IPS-20b (cell line): ENCODE measurements around the gene F7.
"Not testable (repeated sequence)": the region's sequence is repeated elsewhere in the genome, so short reads cannot be mapped to it uniquely, and the experiment has no call there.

Experiments used
- H3K27ac ChIP-seq: one replicate; pipeline ENCODE4 v1.5.1; 2013; ENCODE audit warnings: low read length
- H3K27me3 ChIP-seq: 2 replicates; pipeline ENCODE4 v1.6.1; 2013; ENCODE audit warnings: mild to moderate bottlenecking, low read length, inconsistent platforms; ENCODE audit not compliant: insufficient read depth
- H3K36me3 ChIP-seq: 2 replicates; pipeline ENCODE4 v1.6.1; 2013; ENCODE audit warnings: low read depth, mild to moderate bottlenecking, inconsistent platforms, low read length, moderate library complexity; ENCODE audit not compliant: insufficient read depth
- H3K4me1 ChIP-seq: 2 replicates; pipeline ENCODE4 v1.6.1; 2013; ENCODE audit warnings: mild to moderate bottlenecking, control low read depth, inconsistent platforms, low read length, moderate library complexity; ENCODE audit not compliant: insufficient read depth
- H3K4me3 ChIP-seq: 2 replicates; pipeline ENCODE4 v1.5.1; 2013; ENCODE audit warnings: mild to moderate bottlenecking, low read length, inconsistent platforms
- H3K9ac ChIP-seq: 2 replicates; pipeline ENCODE4 v1.6.1; 2013; ENCODE audit warnings: low read depth, mild to moderate bottlenecking, inconsistent platforms, low read length, moderate library complexity
- H3K9me3 ChIP-seq: 2 replicates; pipeline ENCODE4 v1.6.1; 2013; ENCODE audit warnings: mild to moderate bottlenecking, low read depth, low read length, inconsistent platforms; ENCODE audit not compliant: insufficient read depth

The F7 gene

DNA sequence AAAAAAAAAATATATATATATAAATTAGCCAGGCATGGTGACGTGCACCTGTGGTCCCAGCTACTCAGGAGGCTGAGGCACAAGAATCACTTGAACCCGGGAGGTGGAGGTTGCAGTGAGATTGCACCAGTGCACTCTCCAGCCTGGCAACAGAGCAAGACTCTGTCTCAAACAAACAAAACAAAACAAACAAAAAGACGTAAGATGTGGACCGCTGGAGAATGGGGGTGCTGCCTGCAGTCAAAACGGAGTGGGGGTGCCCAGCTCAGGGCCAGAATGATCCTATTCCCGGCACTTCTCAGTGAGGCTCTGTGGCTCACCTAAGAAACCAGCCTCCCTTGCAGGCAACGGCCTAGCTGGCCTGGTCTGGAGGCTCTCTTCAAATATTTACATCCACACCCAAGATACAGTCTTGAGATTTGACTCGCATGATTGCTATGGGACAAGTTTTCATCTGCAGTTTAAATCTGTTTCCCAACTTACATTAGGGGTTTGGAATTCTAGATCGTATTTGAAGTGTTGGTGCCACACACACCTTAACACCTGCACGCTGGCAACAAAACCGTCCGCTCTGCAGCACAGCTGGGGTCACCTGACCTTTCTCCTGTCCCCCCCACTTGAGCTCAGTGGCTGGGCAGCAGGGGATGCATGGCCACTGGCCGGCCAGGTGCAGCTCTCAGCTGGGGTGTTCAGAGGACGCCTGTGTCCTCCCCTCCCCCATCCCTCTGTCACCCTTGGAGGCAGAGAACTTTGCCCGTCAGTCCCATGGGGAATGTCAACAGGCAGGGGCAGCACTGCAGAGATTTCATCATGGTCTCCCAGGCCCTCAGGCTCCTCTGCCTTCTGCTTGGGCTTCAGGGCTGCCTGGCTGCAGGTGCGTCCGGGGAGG, at the start of gene F7:
F7 (plus strand) TSS at position 760 of the 889 bp plus-strand sequence; CDS start at position 811, 51 bp downstream.
- no peak within 1 kb of the TSS for H3K27ac ChIP-seq
- H3K9ac ChIP-seq, result no peak within 1 kb of the TSS

DNA sequence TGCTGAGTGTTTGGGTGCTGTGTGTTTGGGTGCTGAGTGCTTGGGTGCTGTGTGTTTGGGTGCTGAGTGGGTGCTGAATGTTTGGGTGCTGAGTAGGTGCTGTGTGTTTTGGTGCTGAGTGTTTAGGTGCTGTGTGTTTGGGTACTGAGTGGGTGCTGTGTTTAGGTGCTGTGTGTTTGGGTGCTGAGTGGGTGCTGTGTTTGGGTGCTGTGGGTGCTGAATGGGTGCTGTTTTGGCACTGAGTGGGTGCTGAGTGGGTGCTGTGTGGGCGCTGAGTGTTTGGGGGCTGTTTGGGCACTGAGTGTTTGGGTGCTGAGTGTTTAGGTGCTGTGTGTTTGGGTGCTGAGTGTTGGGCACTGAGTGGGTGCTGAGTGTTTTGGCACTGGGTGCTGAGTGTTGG, 48.5 kb upstream of the F7 start:
- peaks cover 4% of the 10 kb centered on the region; the same call in 1 of the 2 replicates for H3K9me3 ChIP-seq
- no peaks in the 10 kb centered on the region for H3K27me3 ChIP-seq
- H3K36me3 ChIP-seq, result no peaks in the 10 kb centered on the region
- no peaks in the 10 kb centered on the region for H3K4me1 ChIP-seq
- no peak overlapping the region for H3K4me3 ChIP-seq
- H3K9ac ChIP-seq, result no peak overlapping the region
- H3K27ac ChIP-seq, result no peak overlapping the region

More for the DNA sequence above, at the start of gene F7:
- no peaks in the 10 kb centered on the region for H3K9me3 ChIP-seq
- H3K27me3 ChIP-seq, result peaks cover 17% of the 10 kb centered on the region
- peaks cover 4% of the 10 kb centered on the region; the same call in 1 of the 2 replicates for H3K4me1 ChIP-seq
- no peak within 1 kb of the TSS for H3K4me3 ChIP-seq
- no peaks in the 10 kb centered on the region for H3K36me3 ChIP-seq

DNA sequence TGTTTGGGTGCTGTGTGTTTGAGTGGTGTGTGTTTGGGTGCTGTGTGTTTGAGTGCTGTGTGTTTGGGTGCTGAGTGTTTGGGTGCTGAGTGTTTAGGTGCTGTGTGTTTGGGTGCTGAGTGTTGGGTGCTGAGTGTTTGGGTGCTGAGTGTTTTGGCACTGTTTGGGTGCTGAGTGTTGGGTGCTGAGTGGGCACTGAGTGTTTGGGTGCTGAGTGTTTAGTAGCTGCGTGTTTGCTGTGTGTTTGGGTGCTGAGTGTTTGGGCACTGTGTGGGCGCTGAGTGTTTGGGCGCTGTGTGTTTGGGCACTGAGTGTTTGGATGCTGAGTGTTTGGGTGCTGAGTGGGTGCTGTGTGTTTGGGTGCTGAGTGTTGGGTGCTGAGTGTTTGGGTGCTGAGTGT, 48.0 kb upstream of the F7 start:
- not testable (repeated sequence) for H3K9ac ChIP-seq, H3K4me3 ChIP-seq, H3K4me1 ChIP-seq, H3K36me3 ChIP-seq, H3K9me3 ChIP-seq, H3K27ac ChIP-seq, H3K27me3 ChIP-seq

DNA sequence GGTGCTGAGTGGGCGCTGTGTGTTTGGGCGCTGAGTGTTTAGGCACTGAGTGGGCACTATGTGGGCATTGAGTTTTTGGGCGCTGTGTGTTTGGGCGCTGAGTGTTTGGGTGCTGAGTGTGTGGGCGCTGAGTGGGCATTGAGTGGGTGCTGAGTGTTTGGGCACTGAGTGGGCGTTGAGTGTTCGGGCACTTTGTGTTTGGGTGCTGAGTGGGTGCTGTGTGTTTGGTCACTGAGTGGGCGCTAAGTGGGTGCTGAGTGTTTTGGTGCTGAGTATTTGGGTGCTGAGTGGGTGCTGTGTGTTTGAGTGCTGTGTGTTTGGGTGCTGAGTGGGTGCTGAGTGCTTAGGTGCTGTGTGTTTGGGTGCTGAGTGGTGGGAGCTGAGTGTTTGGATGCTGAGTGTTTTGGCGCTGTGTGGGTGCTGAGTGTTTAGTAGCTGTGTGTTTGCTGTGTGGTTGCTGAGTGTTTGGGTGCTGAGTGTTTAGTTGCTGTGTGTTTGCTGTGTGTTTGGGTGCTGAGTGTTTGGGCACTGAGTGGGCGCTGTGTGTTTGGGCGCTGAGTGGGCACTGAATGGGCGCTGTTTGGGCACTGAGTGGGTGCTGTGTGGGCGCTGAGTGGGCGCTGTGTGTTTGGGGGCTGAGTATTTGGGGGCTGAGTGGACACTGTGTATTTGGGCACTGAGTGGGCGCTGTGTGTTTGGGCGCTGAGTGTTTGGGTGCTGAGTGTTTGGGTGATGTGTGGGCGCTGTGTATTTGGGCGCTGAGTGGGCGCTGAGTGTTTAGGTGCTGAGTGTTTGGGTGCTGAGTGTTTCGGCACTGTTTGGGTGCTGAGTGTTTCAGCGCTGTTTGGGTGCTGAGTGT, 47.2 kb upstream of the F7 start:
- Histone ChIP-seq H3K9me3 (peaks cover 4% of the 10 kb centered on the region; the same call in 1 of the 2 replicates), H3K4me3 (no peak overlapping the region), H3K36me3 (no peaks in the 10 kb centered on the region), H3K9ac (no peak overlapping the region), H3K27me3 (no peaks in the 10 kb centered on the region), H3K27ac (no peak overlapping the region), H3K4me1 (no peaks in the 10 kb centered on the region)

DNA sequence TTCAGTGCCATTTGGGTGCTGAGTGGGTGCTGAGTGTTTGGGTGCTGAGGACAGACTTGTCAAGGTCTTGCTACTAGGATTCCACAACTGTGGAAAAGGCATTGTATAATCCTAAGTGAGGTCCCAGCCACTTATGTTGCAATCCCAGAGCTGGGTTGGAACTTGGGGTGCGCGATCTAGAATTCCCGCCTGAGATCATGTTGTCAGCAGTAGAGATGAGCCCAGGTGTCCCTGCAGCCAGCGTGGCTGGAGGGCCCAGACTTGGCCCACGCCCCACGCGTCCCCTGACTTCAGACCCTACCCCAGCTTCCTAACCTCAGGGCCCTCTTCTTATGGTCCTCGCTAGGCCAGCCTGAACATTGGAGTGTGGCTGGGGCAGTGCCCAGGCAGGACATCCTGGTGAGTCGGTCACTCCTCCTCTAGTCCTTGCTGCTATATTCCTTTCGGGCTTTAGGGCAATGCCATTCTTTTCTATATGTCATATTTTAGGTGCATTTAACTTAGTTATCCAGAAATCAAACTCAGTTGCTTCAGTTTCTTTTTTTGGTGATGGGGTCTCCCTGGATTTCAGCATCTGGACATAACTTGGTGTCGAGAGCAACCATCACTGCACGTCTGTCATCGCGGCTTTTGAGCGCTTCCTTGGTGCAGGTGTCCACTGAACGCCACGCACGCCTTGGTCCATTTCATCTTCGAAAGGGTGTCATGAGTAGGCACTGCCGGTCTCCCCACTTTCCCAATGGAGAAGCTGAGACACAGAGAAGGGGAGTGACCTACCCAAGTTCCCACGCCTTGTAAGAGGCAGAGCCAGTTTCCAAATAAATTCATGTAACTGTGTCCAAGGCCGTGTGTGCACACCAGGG, 46.4 kb upstream of the F7 start:
- Histone ChIP-seq H3K36me3 (no peaks in the 10 kb centered on the region), H3K4me1 (no peaks in the 10 kb centered on the region), H3K27ac (no peak overlapping the region), H3K9me3 (peaks cover 4% of the 10 kb centered on the region; the same call in 1 of the 2 replicates), H3K27me3 (no peaks in the 10 kb centered on the region), H3K9ac (no peak overlapping the region), H3K4me3 (no peak overlapping the region)

DNA sequence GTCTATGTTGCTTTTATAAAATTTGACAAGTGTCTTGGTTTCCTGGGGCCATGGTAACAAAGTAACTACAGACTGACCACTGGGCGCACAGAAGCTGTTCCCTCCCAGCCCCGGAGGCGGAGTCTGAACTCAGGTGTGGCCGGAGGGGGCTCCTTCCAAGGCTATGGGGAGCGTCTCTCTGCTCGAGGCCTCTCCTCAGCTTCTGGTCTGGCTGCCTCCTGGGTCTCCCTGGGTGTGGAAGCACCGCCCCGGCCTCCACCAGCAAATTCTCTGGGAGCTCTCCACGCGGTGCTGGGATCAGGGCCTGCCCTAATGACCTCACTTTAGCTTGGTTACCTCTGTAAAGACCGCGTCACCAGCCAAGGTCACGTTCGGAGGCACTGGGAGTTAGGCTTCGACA, 45.7 kb upstream of the F7 start:
- no peak overlapping the region for H3K27ac ChIP-seq
- peaks cover 4% of the 10 kb centered on the region; the same call in 1 of the 2 replicates for H3K9me3 ChIP-seq
- no peak overlapping the region for H3K9ac ChIP-seq
- H3K27me3 ChIP-seq, result no peaks in the 10 kb centered on the region
- no peaks in the 10 kb centered on the region; the same call in 1 of the 2 replicates for H3K4me1 ChIP-seq
- no peaks in the 10 kb centered on the region for H3K36me3 ChIP-seq
- no peak overlapping the region for H3K4me3 ChIP-seq

DNA sequence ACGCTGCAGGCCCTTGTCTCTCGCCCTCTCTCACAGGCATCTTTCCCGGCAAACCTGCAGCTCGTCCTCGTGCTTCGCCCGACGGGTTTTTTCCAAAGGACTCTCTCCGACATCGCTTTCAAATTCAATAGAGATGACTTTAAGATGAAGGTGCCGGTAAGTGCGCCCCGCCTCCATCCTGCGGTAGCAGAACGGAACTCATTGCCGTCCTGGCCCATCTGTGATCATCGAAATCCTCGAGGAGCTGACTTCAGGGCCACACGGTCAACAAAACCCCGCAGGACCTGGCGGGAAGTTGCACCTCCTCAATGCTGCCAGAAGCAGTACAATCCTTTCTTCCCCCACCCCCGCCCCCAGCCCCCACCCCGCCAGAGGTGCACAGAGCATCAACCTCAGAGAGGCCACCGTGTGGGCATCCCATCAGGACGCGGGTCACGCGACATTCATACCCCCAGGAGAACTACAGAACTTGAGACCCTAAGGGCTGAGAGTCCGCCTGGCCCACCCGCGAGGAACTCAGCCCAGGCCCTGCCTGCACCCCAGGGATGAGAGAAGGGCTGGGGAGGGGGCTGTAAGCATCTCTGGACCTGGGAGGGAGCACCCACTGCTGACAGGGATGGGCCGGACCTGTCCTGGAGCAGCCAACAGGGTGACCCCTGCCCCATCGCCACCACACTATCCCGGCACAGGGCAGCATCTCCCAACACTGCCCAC, 44.9 kb upstream of the F7 start:
- Histone ChIP-seq H3K27ac (no peak overlapping the region), H3K9me3 (peaks cover 4% of the 10 kb centered on the region; the same call in 1 of the 2 replicates), H3K36me3 (no peaks in the 10 kb centered on the region), H3K4me1 (no peaks in the 10 kb centered on the region; the same call in 1 of the 2 replicates), H3K4me3 (no peak overlapping the region), H3K9ac (no peak overlapping the region), H3K27me3 (no peaks in the 10 kb centered on the region)

DNA sequence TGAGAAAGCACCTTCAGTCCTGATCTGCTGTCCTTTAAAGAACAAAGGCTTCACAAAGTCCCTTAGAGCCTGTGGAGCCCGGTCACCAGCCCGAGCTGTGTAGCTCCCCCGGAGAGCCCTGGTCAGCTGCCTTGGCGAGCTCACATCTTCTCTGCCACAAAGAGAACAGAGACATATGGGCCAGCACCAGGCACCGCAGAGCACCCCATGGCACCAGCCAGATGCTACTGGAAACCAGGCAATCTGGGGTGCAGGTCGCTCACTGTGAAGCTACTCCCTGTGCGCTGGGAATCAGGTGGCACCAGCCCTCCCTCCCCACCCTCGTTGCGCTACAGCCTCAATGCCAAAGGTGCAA, 44.3 kb upstream of the F7 start:
- Histone ChIP-seq H3K9me3 (peaks cover 4% of the 10 kb centered on the region; the same call in 1 of the 2 replicates), H3K36me3 (no peaks in the 10 kb centered on the region), H3K27me3 (no peaks in the 10 kb centered on the region), H3K27ac (no peak overlapping the region), H3K9ac (no peak overlapping the region), H3K4me3 (no peak overlapping the region), H3K4me1 (no peaks in the 10 kb centered on the region; the same call in 1 of the 2 replicates)

DNA sequence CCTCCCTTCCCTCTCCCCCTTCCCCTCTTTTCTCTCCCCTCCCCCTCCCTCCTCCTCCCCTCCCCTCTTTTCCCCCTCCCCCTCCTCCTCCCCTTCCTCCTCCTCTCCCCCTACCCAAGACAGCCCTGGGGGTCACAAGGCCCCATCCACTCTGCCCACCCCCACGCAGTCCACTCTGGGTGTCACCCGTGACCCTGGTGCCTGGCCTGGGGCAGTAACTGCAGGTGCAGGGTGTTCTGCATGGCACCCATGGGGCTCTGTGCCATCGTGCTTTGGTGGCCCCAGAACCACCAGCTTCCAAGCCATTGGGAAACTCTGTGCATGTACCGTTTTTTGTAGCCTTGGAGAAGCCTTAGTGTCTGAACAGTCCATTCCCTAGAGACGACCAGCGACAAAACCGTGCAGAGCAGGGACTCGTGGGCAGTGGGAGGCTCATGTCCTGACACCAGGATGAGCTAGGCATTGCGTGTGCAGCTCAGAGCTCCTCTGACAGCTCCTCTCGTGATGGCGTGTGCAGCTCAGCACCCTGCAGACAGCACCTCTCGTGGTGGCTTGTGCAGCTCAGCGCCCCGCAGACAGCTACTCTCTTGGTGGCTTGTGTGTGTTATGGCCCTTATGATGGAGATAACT, 43.7 kb upstream of the F7 start:
- no peak overlapping the region for H3K27ac ChIP-seq
- no peaks in the 10 kb centered on the region for H3K27me3 ChIP-seq
- H3K4me1 ChIP-seq, result no peaks in the 10 kb centered on the region; the same call in 1 of the 2 replicates
- peaks cover 4% of the 10 kb centered on the region; the same call in 1 of the 2 replicates for H3K9me3 ChIP-seq
- no peak overlapping the region for H3K9ac ChIP-seq
- no peak overlapping the region for H3K4me3 ChIP-seq
- no peaks in the 10 kb centered on the region for H3K36me3 ChIP-seq

DNA sequence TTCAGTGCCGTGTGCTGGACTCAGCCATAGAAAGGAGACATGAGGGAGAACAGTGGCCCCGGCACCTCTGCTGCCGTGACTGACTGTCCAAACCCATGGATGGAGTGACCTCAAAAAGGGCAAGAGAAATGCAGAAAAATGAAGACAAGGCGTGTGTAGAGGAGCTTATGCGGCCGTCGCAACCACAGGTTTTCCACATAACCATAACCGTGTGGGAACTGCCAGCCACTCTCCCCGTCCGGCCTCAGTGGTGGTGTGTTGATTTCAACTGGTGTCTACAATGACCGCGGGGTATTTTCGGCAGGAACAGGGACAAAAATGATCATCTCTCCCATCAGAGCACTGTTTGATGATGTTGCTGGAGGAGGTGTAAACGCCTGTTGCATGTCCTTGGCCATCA, 42.9 kb upstream of the F7 start:
- H3K27me3 ChIP-seq, result no peaks in the 10 kb centered on the region
- no peaks in the 10 kb centered on the region; the same call in 1 of the 2 replicates for H3K4me1 ChIP-seq
- H3K9me3 ChIP-seq, result no peaks in the 10 kb centered on the region
- H3K9ac ChIP-seq, result no peak overlapping the region
- H3K4me3 ChIP-seq, result no peak overlapping the region
- H3K36me3 ChIP-seq, result no peaks in the 10 kb centered on the region
- H3K27ac ChIP-seq, result no peak overlapping the region
